Panc1 (cell line): ENCODE results near the gene TMEM266. TPM values are rescaled to one million over a fixed set of nuclear protein-coding genes. Genes with fewer than 3 reads are reported as not detected.

Experiments
- ATAC-seq: fragments of 200-7000 bp; cut with Tn5 transposase; 2 replicates; pipeline ENCODE4 v1.9.1; 2020; ENCODE audit warnings: mild to moderate bottlenecking, moderate library complexity
- BruUV-seq: library from RNA; stranded (reverse); fragments of 400-500 nt; replicated peaks from 2 replicates; lab custom pipeline; 2021; lab: Mats Ljungman, UMichigan
- CTCF ChIA-PET: fragments of 300-600 bp; sonication (Branson Sonifier 250); formaldehyde crosslinking; loops from one replicate; lab custom pipeline; 2022; ENCODE audit warnings: antibody characterized with exemption; lab: Charles Lee
- POLR2A ChIA-PET: fragments of 300-600 bp; sonication (Branson Sonifier 250); formaldehyde crosslinking; loops from one replicate; lab custom pipeline; 2022; ENCODE audit warnings: antibody characterized with exemption; lab: Charles Lee
- DNase-seq: peaks from one replicate; pipeline ENCODE4 v3.0.0-alpha.2; 2010; ENCODE audit warnings: low read depth, low spot score
- H3K27ac ChIP-seq: 2 replicates; pipeline ENCODE4 v1.5.1; 2011; ENCODE audit warnings: mild to moderate bottlenecking, low read length, inconsistent platforms
- H3K27me3 ChIP-seq: fragments of 200-500 bp; sonication (Bioruptor generic); 2 replicates; pipeline ENCODE4 v1.6.0; 2014; ENCODE audit warnings: low read length, inconsistent platforms; ENCODE audit not compliant: control insufficient read depth, insufficient read depth
- H3K36me3 ChIP-seq: fragments of 200-500 bp; sonication (Bioruptor generic); 2 replicates; pipeline ENCODE4 v1.5.1; 2014; ENCODE audit warnings: inconsistent platforms, mild to moderate bottlenecking, low read length, moderate library complexity; ENCODE audit not compliant: control insufficient read depth, insufficient read depth
- H3K4me1 ChIP-seq: 2 replicates; pipeline ENCODE4 v1.5.1; 2011; ENCODE audit warnings: inconsistent platforms, mild to moderate bottlenecking, low read length, moderate library complexity; ENCODE audit not compliant: control insufficient read depth, insufficient read depth
- H3K4me3 ChIP-seq, 2 experiments: 2 replicates each; pipeline ENCODE4 v1.5.1; 2011 to 2012; ENCODE audit warnings: low read depth in 2 of 2, low read length in 2 of 2, mild to moderate bottlenecking in 2 of 2, inconsistent platforms in 1 of 2, moderate library complexity in 1 of 2
- H3K9me3 ChIP-seq: fragments of 200-500 bp; sonication (Bioruptor generic); 2 replicates; pipeline ENCODE4 v1.5.1; 2014; ENCODE audit warnings: low read depth, mild to moderate bottlenecking, inconsistent platforms, low read length, moderate library complexity; ENCODE audit not compliant: control insufficient read depth, insufficient read depth
- POLR2AphosphoS5 ChIP-seq: IDR thresholded peaks from 2 replicates; pipeline ENCODE4 v1.6.1; 2012; ENCODE audit warnings: mild to moderate bottlenecking, low read depth, low read length, moderate library complexity
- SIN3A ChIP-seq: IDR thresholded peaks from 2 replicates; pipeline ENCODE4 v1.6.1; 2012; ENCODE audit warnings: low read depth, mild to moderate bottlenecking, low read length, moderate library complexity, borderline replicate concordance; ENCODE audit not compliant: insufficient read depth
- TCF7L2 ChIP-seq: IDR thresholded peaks from 2 replicates; pipeline ENCODE4 v1.6.1; 2011; ENCODE audit warnings: mild to moderate bottlenecking, low read depth, low read length, inconsistent platforms
- in situ Hi-C: cut with HindIII; loops from 2 replicates; pipeline ENCODE4 v1.10.0; 2016; ENCODE audit warnings: low sequenced_read_pairs, low pct_unique_long_range_greater_than_20kb
- intact Hi-C: fragments of 100-400 bp; cut with micrococcal nuclease; formaldehyde crosslinking; loops from one replicate; pipeline ENCODE4 v1.10.0; 2022; ENCODE audit not compliant: unreplicated experiment
- total RNA-seq: library from RNA; stranded (reverse); gene quantifications from one replicate; pipeline ENCODE4 v1.2.1, GENCODE V29; 2021; ENCODE audit not compliant: unreplicated experiment
- TF ChIP-seq, protein P1 (sequence below): fragments of 450-650 bp; IDR thresholded peaks from 2 replicates; pipeline ENCODE4 v1.5.1; 2017; ENCODE audit warnings: mild to moderate bottlenecking
- TF ChIP-seq, protein P2 (sequence below), 2 experiments: IDR thresholded peaks; 2 replicates each; pipeline ENCODE4 v1.6.1; 2011 to 2012; ENCODE audit warnings: low read depth in 2 of 2, control low read depth in 1 of 2, low read length in 1 of 2, mild to moderate bottlenecking in 1 of 2, moderate library complexity in 1 of 2; ENCODE audit not compliant: insufficient read depth in 1 of 2

Gene TMEM266
- total RNA-seq, 1 experiment from 2014 or later: 0.21 TPM

DNA sequence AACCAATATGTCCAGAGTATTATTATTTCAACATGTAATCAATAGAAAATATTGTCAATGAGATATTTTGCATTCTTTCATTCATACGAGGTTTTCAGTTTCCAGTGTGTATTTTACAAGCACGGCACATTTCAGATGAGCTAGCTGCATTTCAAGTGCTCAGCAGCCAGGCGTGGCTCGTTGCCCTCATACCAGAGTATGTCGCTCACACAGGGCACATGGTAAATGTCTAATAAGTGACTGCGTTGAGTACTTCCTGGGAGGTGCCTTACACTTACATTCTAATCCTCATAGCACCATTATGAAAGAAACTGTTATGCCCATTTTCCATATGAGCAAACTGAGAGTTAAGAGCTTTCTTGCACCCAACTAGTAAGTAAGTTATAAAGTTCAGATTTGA is 47.4 kb downstream of the TMEM266 start:
- CTCF ChIA-PET: no interaction called here
- no peak overlapping the region for H3K27ac ChIP-seq
- H3K4me1 ChIP-seq: no peaks in the 10 kb centered on the region
- in situ Hi-C loops (no loop called here), intact Hi-C loops (no loop called here)
- DNase-seq (no peak), ATAC-seq (no peak)
- no peaks in the 10 kb centered on the region for H3K9me3 ChIP-seq
- H3K36me3 ChIP-seq: no peaks in the 10 kb centered on the region
- H3K27me3 ChIP-seq: no peaks in the 10 kb centered on the region
- TF ChIP-seq POLR2AphosphoS5 (no peak), TCF7L2 (no peak)
- TF ChIP-seq, protein P1, sequence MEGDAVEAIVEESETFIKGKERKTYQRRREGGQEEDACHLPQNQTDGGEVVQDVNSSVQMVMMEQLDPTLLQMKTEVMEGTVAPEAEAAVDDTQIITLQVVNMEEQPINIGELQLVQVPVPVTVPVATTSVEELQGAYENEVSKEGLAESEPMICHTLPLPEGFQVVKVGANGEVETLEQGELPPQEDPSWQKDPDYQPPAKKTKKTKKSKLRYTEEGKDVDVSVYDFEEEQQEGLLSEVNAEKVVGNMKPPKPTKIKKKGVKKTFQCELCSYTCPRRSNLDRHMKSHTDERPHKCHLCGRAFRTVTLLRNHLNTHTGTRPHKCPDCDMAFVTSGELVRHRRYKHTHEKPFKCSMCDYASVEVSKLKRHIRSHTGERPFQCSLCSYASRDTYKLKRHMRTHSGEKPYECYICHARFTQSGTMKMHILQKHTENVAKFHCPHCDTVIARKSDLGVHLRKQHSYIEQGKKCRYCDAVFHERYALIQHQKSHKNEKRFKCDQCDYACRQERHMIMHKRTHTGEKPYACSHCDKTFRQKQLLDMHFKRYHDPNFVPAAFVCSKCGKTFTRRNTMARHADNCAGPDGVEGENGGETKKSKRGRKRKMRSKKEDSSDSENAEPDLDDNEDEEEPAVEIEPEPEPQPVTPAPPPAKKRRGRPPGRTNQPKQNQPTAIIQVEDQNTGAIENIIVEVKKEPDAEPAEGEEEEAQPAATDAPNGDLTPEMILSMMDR: no peak
- TF ChIP-seq, protein P2, sequence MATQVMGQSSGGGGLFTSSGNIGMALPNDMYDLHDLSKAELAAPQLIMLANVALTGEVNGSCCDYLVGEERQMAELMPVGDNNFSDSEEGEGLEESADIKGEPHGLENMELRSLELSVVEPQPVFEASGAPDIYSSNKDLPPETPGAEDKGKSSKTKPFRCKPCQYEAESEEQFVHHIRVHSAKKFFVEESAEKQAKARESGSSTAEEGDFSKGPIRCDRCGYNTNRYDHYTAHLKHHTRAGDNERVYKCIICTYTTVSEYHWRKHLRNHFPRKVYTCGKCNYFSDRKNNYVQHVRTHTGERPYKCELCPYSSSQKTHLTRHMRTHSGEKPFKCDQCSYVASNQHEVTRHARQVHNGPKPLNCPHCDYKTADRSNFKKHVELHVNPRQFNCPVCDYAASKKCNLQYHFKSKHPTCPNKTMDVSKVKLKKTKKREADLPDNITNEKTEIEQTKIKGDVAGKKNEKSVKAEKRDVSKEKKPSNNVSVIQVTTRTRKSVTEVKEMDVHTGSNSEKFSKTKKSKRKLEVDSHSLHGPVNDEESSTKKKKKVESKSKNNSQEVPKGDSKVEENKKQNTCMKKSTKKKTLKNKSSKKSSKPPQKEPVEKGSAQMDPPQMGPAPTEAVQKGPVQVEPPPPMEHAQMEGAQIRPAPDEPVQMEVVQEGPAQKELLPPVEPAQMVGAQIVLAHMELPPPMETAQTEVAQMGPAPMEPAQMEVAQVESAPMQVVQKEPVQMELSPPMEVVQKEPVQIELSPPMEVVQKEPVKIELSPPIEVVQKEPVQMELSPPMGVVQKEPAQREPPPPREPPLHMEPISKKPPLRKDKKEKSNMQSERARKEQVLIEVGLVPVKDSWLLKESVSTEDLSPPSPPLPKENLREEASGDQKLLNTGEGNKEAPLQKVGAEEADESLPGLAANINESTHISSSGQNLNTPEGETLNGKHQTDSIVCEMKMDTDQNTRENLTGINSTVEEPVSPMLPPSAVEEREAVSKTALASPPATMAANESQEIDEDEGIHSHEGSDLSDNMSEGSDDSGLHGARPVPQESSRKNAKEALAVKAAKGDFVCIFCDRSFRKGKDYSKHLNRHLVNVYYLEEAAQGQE (IDR thresholded peaks at IDR 0.05; ENCODE audit: insufficient read depth in 1 of 2, low read depth in 2 of 2, low read length in 1 of 2): no peak
- BruUV-seq: no TSS peak
- POLR2A ChIA-PET: no interaction called here
- H3K4me3 ChIP-seq: no peak overlapping the region

DNA sequence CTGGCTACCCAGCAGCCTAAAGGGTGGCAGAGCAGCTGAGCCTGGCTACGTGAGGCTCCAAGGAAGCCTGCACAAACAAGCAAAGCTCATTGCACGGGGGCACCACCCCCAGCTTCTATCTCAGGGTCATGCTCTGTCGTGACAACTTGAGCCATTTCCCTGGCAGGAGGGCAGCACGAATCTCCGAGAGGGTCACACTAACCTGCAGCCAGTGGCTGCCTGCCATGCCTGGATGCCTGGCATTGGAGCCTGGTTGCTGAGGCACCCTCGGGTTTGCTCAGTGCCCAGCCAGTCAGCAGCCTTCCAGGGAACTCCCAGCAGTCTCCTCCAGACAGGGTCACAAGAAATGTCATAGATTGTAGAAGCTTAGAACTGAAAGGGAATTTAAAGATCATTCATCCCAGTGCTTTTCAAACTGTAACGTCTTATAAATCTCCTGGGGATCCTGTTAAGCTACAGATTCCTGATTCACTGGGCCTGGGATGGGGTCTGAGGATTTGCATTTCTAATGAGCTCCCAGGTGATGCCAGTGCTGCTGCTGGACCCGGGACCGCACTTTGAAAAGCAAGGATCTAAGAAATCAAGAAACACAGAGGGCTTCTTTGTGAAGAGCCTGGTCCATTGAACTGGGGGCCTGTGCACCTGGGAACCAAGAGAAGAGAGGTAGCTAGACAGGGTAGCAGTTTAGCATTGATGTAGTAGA is 48.4 kb downstream of the TMEM266 start:
- Histone ChIP-seq H3K4me1 (no peaks in the 10 kb centered on the region), H3K27me3 (no peaks in the 10 kb centered on the region), H3K36me3 (no peaks in the 10 kb centered on the region), H3K9me3 (no peaks in the 10 kb centered on the region), H3K4me3 (no peak overlapping the region), H3K27ac (no peak overlapping the region)
- ChIA-PET POLR2A (no interaction called here), CTCF (interaction anchor here (0.5 kb wide), 1 partner anchor 306 kb away, joined by 7 read pairs; no protein-coding TSS in a partner anchor)
- ATAC-seq: peak; percentile 45; the same call in 1 of the 2 replicates
- DNase-seq: no peak
- in situ Hi-C loops: no loop called here
- intact Hi-C loops: no loop called here
- TF ChIP-seq, protein P1: no peak
- no peak for TF ChIP-seq TCF7L2
- TF ChIP-seq POLR2AphosphoS5: no peak
- TF ChIP-seq, protein P2 (IDR thresholded peaks at IDR 0.05; ENCODE audit: insufficient read depth in 1 of 2, low read depth in 2 of 2, low read length in 1 of 2): no peak
- TF ChIP-seq SIN3A: no peak
- no TSS peak for BruUV-seq
